Activated CD4-positive, alpha-beta T cell treated with anti-CD3 and anti-CD28 coated beads, Interleukin-2, amount 50 U/mL, for 1 hour (primary cell): ENCODE measurements around the gene IQCN.

Source experiments
- DNase-seq: peaks from one replicate; pipeline ENCODE4 v3.0.0-alpha.2; 2020

IQCN gene

DNA sequence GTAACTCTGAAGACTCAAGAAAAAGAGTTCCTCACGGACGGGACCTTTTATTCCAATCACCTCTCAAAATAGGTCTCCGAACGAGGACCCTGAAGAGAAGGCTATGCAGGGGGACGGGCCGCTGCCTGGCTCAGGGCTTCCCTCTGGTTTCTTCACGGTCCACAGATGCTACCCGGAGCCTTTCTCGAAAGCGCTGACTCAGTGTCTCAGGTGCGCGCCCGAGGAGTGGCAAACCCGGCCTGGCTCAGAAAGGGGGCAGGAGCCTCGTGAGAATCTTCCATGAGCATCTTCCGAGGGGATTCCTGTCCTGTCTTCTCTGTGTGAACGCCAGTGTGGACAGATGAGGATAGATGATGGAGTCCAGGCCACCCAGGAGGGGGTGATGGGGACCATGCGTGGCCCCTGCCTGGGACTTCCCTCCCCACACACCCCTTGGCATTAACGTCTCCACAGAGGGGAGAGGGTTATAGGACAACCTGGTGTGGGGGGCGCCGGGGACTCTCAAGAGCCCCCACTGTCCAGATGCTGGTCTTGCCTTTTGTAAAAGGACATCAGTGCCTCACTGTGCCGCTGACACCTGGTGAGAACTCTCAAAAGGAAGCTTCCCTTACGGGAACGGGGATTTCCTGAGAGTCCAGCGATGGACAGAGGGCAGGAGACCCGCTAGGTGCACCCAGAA lies 32.1 kb upstream of the IQCN start:
- DNase-seq, result no peak

DNA sequence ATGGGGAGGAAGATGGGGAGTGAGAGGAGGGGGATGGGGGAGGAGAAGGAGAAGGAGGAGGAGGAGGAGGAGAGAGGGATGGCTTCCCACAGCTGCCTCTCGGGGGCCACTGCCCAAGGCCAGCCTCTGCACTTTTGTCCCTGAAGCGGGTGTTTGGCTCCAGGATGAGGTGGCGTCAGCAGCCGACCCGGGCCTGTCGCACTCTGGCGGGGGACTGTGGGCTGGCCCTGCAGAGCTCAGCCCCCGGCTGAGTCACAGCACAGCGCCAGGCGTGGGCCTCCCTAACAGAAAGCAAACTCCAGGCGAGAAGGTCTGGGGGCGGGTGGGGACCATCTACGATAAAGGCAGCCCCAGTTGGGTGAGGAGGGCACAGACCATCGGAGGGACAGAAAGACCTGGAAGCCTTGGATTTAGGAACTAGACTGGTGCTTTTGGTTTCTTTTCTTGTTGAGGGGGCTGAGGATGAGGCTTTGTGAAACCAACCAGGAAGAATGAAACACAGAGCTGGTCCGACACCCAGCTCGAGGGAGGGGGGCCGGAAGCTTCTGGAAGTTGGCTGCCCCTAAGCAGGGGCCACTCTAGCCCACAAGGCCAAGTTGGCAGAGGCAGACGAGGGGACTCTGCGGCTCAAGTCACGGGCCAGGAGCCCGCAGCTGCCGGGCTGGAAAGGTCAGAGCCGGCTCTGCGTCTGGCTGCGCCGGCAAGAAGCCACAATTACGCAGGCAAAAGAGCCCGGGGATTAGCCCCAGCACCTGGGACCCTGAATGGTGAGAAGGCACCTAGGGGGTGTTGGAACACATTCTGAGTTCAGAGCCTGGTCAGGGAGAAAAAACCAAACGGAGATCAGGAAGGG lies 30.4 kb upstream of the IQCN start:
- peak; percentile 83 for DNase-seq

DNA sequence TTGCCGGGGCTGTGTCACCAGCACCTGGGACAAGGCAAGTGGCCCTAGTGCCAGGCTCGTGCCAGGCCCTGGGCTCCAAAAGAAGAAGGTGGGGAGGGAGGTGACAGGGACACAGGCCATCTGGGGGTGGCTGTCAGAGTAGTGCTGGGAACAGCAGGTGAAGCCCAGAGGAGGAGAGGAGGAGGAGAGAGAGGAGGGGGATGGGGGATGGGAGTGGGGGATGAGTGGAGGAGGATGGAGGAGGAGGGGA lies 29.9 kb upstream of the IQCN start:
- DNase-seq, result no peak

DNA sequence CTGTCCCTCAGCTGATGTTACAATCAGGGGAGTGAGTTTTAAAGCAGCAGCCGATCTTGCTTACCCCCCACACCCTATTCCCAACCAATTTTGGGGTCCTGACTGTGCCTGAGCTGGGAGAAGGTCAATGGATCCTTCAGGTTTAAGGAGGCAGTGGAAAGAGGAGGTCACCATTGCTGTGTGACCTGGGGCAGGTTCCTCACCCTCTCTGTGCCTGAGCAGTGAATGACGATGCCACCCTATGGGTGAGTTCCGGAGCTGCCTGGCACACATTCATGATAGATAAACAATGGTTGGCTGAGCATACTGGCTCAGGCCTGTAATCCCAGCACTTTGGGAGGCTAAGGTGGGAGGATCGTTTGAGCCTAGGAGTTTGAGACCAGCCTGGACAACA lies 27.5 kb upstream of the IQCN start:
- no peak for DNase-seq

DNA sequence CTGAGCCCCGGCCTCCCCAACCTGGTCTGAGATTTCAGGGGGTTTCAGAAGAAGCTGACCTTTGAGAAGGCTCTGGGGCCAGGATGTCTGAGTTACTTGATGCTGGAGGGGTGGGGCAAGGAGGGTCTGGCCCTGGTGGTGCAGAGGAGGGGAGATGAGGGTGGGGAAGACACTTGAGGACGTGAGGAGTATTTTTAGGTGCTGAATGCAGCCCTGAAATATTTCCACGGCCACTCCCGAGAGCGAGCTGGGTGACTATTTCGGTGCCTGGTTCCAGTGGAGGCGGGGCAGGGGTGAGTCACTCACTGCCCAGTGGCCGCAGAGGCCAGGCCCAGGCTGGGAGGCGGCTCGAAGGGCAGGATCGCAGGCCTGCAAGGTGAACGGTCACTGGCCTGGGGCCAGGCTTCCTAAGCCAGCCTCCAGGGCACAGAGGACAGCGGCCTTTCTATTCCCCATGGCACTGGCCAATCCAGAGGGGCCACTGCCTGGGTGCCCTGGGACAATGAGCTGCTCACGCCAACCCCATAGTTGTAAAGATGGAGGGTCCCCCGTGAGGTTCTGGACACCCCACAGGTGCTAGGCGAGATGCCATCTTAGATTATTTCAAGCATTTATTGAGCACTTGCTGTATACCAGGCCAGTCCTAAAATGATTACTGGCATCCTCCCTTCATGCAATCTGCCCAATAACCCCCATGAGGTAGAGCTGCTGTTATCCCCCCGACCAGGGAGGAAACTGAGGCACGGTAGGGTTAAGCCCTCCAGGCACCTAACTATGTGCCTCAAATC lies 26.9 kb upstream of the IQCN start:
- DNase-seq, result no peak

DNA sequence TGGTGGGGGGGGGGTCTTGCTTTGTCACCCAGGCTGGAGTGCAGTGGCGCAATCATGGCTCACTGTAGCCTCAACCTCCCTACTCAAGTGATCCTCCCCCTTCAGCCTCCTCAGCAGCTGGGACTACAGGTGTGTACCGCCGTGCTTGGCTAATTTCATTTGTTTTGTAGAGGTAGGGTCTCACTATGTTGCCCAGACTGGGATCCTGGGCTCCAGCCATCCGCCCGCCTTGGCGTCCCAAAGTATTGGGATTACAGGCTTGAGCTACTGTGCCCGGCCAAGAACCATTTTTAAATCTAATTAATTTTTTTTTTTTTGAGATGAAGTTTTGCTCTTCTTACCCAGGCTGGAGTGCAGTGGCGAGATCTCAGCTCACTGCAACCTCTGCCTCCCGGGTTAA lies 25.4 kb upstream of the IQCN start:
- no peak for DNase-seq

DNA sequence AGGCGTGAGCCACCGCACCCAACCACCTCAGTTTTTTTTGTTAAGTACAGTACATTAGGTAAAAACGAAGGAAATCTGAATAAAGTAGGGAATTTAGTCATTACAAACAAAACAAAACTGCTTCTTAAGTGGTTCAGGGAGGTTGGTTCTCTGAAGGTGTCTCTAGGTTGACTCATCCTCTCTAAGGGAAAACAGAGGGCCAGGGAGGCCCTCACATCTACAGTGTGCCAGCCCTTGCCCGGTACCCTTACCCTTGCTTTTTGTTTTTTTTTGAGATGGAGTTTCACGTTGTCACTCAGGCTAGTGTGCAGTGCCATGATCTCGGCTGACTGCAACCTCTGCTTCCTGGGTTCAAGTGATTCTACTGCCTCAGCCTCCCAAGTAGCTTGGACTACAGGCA lies 24.3 kb upstream of the IQCN start:
- DNase-seq, result no peak

DNA sequence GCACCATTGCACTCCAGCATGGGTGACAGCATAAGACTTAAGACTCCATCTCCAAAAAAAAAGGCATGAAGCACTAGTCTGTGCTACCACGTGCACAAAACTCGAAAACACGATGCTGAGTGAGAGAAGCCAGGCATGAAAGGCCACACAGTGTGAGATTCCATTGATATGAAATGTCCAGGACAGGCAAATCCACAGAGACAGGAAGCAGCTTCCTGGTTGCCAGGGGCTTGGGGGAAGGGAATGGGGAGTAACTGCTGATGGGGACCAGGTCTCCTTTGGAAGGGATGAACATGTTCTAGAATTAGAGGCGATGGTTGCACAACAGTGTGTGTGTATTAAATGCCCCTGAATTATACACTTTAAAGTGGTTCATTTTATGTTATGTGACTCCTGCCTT lies 23.1 kb upstream of the IQCN start:
- DNase-seq, result no peak

DNA sequence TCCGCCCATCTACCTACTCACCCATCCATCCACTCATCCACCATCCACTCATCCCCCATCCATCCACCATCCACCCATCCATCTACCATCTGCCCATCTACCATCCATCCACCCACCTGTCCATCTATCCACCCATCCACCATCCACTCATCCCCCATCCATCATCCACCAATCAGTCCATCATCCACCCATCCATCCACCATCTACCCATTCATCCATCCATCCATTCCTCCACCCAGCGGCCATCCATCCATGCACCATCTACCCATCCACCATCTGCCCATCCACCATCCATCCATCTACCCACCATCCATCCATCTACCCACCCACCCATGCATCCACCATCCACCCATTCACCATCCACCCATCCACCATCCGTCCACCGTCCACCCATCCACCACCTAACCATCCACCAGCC lies 20.8 kb upstream of the IQCN start:
- no peak for DNase-seq

DNA sequence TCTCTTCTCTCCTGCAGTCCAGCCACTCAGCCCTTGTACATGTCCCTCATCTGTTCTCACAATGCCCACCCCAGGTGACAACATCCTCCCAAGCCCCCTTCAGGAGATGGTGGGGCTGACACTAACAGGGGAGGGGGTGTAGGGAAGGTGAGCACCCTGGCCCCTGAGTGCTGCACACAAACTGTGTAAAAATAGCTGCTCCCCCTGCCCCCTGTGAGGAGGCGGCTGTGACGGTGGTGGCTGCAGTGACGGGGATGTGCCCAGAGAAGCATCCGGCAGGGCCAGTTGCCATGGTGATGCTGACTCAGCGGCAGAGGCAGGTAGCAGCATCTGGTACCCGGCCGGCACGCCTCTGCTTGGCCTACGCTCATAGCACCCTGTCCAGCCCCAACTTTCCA lies 20.2 kb upstream of the IQCN start:
- peak; percentile 93 for DNase-seq

DNA sequence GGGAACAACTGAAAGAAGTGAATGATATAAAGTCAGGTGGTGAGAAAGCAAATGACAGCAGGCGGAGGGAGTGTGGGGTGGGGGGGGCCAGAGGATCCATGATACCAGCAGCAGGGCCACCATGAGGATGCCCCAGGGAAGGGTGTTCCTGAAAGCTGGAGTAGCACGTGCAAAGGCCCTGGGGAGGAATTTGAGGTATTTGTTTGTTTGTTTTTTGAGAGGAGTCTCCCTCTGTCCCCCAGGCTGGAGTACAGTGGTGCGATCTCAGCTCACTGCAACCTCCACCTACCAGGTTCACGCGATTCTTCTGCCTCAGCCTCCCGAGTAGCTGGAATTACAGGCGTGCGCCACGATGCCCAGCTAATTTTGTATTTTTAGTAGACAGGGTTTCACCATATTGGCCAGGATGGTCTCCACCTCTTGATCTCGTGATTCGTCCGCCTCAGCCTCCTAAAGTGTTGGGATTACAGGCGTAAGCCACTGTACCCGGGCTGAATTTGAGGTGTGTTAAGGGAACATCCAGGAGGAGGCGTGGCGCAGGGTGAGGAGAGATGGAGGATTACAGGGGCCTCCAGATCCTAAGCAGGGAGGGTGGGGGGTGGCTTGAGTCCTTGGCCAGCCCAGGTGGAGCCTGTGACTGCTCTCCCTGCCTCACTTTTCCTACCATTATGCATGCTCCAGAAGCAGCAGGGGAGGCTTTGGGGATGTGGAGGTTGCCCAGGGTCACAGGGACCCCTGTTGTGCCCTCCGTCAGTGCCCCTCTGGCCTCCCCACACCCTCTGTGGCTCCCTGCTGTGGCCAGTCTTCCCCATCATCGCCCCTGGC lies 19.6 kb upstream of the IQCN start:
- no peak for DNase-seq

DNA sequence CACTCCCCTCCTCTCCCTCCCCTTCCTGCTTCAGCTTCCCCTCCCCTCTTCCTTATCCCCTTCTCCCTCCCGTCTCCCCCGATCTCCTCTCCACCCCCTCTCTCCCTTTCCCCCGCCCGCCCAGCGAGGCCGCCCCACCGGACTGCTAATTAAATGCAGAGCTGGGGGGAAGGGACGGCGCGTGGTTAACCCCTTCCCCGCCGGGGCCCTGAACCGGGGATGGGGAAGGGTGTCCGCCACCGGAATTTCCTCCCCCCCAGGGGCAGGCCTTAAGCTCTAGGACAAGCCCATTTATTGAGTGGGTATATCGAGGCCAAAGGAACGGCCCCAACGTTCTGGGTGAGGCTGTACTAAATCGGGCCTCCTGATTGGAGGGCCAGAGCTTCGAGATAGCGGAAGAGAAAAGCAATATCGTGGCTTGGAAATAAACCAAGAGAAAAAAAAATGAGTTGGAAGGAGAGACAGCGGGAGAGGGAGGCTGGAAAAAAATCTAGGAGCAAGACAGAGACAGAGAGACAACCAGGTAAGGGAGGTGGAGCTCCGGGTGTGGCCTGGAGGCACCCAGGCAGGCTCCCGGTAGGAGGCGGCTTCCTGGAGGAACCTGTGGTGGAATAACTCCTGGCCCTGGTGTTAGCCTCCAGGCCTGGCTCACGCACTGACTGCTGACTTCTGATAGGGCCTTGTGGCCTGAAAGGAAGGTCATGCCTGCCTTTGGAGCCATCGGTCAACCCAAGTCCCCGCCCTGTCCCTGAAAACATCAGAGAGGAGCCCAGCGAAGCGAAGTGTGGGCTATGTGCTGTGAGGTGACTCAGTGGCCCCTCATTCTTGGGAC lies 18.8 kb upstream of the IQCN start:
- no peak for DNase-seq

DNA sequence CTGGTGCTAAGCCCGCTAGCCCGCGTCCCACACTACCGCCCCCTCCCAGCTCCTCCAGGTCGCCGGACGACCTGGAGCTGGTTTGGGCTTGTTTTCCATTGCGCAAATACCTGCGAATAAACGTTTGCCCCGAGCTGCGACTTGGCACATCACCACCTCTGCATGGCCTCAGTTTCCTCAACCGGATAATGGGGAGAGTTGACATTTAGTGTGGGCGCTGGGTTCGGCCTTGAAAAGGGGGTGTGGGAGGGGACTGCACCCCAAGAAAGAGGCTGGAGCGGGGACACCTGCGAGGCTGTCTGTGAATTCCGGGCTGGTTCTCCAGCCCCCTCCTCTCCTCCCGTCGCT lies 18.2 kb upstream of the IQCN start:
- DNase-seq, result no peak

DNA sequence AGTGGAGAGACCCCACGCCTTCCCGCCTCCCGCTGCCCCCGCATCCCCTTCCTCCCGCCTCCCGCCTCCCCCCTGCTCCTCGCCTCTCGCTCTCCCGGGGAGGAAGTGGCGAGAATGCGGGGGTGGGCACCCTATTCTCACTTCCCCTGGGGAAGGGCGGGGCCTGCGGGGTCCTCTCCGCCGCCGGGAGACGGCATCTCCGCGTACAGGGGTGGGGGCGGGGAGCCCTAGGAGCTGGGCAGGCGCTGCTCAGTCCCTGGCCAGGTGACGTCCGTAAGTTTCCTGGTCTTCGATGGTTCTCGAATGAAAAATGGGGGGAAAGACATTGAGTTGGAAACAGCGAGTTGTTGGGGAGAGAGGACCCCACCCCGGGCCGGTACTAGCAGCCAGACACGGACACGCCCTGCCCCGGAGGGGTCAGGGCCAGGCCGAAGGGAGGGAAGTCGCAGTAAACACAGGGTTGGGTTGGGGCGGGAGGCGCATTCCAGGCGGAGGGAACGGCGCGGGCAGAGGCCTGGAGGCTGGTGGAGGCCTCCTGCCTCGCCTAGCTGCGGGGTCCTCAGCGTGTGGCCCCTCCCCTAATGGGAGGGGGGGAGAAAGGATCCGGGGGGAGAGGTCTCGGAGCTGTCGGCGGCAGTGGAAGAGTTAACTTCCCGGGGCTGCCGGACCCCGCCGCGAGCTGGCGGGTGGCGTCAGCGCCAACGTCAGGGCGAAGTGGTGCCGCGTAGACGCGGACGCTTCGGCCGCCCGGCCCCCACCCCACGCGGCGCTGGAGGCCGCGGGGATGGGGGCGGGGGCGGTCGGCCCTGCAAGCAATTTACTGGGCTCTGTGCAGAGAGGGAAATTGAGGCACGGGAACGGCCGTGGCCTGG lies 17.6 kb upstream of the IQCN start:
- DNase-seq, result peak; percentile 67

DNA sequence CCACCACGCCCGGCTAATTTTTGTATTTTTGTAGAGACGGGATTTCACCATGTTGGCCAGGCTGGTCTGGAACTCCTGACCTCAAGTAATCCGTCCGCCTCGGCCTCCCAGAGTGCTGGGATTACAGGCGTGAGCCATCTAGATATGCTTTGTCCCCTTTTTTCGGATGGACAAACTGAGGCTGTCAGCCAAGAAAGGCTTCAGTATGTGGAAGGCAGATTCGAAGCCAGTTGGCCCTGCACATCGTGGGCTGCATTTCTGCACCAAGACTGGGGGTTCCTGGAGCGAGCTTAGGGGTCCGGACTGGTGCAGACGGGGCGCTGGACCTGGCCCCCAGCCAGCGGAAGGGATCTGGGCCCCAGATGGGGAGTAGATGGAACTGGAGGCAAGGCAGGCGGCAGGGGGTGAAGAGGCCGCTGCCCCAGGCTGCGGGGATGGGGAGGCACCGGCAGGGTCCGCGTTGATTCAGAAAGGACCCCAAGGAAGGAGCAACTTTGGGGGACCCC lies 16.8 kb upstream of the IQCN start:
- DNase-seq, result no peak

DNA sequence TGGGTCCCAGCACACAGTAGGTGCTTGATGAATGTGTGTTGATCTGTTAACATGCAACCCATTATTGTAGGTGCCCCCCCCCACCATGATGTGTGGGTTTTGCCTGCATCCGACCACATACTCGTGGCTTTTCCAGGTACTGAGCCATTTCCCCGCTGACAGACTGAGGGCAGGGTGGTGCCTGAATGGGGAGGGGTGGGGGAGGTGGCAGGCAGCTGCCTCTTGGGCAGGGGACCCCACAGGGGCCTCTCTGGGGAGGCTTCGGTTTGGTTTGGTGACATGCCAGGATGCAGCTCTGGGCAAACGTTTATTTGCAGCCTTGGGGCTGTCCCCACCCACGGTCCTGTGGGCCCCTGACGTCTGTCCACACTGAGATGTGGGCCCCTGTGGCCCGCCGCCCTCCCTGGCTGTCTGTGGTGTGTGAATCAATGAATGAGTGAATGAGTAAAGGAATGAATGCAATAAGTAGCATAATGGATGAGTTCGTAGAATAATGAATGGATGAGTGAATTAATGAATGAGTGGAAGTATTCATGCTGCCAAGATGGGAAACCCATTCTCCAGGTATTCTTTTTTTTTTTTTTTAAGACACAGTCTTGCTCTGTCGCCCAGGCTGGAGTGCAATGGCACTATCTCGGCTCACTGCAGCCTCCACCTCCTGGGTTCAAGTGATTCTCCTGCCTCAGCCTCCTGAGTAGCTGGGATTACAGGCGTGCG lies 16.2 kb upstream of the IQCN start:
- DNase-seq, result peak; percentile 76

DNA sequence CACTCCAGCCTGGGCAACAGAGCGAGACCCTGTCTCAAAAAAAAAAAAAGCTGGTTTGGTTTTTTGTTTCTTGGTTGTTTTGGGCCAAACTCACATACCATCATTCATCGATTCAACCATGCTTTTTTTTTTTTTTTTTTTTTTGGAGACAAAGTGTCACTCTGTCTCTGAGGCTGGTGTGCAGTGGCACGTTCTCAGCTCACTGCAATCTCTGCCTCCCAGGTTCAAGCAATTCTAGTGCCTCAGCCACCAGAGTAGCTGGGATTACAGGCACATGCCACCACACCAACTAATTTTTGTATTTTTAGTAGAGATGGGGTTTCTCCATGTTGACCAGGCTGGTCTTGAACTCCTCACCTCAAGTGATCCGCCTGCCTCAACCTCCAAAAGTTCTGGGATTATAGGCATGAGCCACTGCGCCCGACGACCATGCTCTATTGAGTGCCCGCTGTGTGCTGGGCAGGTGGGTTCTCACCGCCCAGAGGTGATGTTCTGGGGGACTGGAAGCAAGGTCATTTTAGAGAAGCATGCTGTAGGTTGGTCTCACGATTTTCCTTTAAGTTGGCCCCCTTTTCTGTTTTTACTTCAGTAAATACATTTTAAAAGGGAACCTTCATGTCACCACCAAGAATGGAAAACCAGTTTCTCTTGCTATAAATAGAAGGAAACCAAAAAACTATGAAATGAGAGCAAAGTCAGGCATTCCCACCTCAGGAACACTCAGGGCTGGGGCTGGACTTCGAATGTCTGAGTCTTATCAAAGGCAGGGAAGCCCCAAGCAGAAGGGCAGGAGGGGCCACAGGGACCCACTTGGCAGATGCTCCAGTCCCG lies 15.4 kb upstream of the IQCN start:
- DNase-seq, result no peak

DNA sequence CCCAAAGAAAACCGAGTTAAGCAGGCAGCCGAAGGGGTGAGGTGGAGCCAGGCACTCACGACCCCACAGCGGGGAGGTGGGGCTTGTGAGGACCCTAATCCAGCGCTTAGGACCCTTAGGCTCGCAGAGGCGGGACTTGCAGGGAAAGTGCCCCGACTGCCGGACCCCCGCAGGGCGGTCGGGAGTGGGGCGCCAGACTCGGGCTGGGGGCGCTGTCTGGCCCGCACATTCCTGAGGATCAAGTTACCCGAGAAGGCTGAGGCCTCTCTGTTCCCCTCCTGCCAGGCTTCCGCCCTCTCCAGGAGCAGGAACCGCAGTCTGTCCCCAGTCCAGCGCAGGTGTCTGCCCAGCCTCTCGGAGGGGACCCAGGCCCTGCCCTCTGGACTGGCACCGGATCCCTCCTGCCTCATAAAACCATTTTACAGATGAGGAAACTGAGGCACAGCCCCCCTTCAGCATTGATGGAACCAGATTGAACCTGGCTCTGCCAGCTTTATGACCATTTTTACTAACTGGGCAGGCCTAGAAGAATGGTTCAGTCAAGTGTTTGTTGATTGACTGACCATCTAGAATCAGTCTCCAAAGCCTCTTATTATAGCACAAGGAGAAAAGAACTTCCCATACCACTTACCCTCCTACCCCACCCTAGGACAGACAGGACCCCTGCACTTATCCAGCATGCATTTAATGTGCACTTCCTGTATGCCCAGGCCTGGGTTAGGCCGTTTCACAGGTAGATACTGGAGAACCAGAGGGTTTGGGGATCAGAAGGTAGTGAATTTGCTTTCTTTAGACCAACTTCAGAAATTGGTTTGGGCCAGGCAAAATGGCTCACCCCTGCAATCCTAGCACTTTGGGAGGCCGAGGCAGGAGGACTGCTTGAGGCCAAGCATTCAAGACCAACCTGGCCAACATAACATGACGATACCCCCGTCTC lies 13.9 kb upstream of the IQCN start:
- DNase-seq, result no peak
